Choroid plexus epithelial cell (primary cell): ENCODE data around the gene CACNB4.
A peak's percentile ranks its signal among the peaks of the same experiment; 100 is the strongest.
"Not testable (repeated sequence)": the region's sequence is repeated elsewhere in the genome, so short reads cannot be mapped to it uniquely, and the experiment has no call there.

Source experiments
- DNase-seq: peaks from one replicate; pipeline ENCODE4 v3.0.0-alpha.2; 2010; ENCODE audit warnings: low read depth
- H3K4me3 ChIP-seq: 2 replicates; pipeline ENCODE4 v1.5.1; 2011; ENCODE audit warnings: low read depth, mild to moderate bottlenecking, control low read depth, low read length, moderate library complexity
- CTCF ChIP-seq: conservative IDR thresholded peaks from 2 replicates; pipeline ENCODE4 v1.5.1; 2011; ENCODE audit warnings: low read depth, mild to moderate bottlenecking, control low read depth, inconsistent platforms, low read length, moderate library complexity

CACNB4 gene

DNA sequence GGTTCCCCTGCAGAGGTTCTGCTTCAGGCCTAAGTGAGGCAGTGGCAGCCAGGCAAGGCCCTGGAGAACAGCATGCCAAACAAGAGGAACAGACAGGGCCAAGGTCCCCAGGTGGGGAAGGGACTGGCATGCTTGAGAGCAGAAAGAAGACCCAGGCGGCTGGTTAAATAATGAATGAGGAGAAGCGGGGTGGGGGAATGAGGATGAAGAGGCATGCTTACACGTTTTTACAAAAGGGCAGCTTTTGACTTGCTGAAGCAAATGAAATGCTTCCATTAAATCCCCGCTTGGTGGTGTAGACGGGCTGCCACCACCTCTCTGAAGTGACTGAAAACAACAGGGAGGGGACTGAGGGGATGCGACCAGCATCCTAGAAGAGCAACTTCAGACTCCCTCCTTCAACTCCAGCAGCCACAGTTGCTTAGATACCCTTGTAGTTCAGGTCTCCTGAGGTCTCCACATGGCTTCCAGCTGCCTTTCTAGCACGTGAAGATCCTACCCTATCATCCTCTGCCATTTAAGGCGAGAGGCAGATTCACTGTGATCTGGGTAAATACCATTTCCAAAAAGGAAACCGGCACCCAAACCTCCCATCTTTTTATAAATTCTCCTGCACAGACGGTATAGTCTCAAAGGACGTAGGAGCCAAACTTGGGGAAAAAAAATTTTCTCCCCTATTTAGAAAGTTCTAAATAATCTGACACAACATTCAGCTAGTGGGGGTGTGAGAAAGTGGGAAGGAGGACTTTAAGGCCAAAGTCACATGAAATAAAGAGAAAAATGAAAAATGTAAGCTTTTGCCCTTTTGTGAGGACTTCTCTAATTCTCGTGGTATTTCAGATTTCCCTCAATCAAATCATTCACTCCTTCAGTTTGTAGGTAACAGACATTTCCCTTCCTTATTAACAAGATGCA lies 65.6 kb downstream of the CACNB4 start:
- TF ChIP-seq CTCF, result no peak
- no peak for DNase-seq
- H3K4me3 ChIP-seq, result no peak overlapping the region

DNA sequence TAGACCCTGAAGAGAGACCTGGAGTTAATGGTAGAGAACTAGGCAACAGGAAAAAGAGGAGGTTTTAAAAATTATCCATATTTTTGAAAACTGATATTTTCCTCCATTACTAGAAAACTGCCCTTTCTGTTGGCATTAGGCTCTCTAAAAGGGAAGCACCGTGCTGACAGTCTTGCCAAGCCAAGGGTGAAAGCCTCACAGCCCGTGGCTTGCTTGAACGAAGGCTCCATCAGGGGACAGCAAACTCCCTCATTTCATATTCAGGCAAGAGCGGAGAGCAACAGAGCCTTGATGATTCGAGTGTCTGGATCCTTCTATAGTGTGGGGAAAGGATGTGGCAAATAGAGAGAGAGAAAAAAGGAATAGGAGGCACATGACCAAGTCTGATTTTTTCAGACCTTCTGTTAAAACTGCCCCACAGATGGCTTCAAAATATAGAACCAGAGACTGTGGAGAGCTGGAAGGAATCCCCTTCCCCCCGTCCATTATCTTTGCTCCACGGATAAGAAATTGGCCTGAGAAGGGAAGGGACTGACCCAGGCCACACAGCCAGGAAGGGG lies 67.0 kb downstream of the CACNB4 start:
- H3K4me3 ChIP-seq, result no peak overlapping the region
- no peak for DNase-seq
- TF ChIP-seq CTCF, result no peak

- DNase-seq, H3K4me3 ChIP-seq: not testable (repeated sequence)
These were observed 68.1 kb downstream of the CACNB4 start for GRCh38 chr2:152030596-152031328.

DNA sequence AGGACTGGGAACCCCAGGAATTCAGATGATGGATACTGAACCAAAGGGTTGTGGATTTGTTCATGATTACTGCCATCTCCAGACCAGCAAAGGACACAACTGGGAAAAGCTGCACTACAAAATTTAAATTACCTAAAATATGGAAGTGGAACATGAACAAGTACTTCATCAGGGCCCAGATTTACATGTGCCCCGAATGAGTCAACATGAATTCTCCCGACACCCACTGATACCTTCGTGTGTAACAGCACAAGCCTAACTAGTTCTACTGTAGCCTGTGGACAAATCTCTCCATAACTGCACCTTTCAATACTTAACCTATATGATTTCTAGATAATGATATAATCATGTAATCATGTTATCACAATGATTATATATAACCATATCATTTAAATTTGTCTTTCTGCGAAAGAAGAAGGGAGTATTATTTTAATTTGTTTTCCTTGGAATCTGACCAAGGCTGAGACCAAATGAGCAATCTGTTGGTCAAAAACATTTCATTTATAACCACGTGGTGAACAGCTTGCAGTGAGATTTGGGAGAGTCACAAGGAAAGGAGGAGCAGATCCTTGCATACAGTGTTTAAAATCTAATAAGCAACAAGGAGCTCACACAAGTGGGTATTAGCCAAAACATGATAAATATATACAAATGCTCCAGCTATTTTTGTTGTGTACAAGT lies 70.5 kb downstream of the CACNB4 start:
- no peak for TF ChIP-seq CTCF
- DNase-seq, result peak; percentile 52
- no peak overlapping the region for H3K4me3 ChIP-seq

GRCh38 chr2:152025678-152026287 lies 73.1 kb downstream of the CACNB4 start:
- H3K4me3 ChIP-seq, result peak overlapping the region; percentile 40
- DNase-seq, result peak; percentile 79
- peak; percentile 95 for TF ChIP-seq CTCF

- TF ChIP-seq CTCF, result no peak
- no peak for DNase-seq
- H3K4me3 ChIP-seq, result no peak overlapping the region
These were observed 74.4 kb downstream of the CACNB4 start for GRCh38 chr2:152024477-152024876.
